Breast epithelium (tissue), 4 donors: ENCODE data around the gene BTBD6. TPM values are rescaled to one million over a fixed set of nuclear protein-coding genes. Genes with fewer than 3 reads are reported as not detected.
A peak's percentile ranks its signal among the peaks of the same experiment; 100 is the strongest.
"Not testable (repeated sequence)": the region's sequence is repeated elsewhere in the genome, so short reads cannot be mapped to it uniquely, and the experiment has no call there.

Source experiments
- DNase-seq, 2 donors: peaks; one replicate each; pipeline ENCODE4 v3.0.0-alpha.2; 2019; ENCODE audit warnings: low spot score in 2 of 2
- H3K27ac ChIP-seq, 2 donors: fragments of 200-600 bp; sonication (generic) in 1 of 2; one replicate each; pipeline ENCODE4 v1.5.1; 2016 to 2019; ENCODE audit warnings: mild to moderate bottlenecking in 1 of 2
- H3K27me3 ChIP-seq, 2 donors: fragments of 200-600 bp; sonication (generic) in 1 of 2; one replicate each; pipeline versions ENCODE4 v1.5.1 to v1.6.0; 2017 to 2019; ENCODE audit warnings: control low read depth in 1 of 2, mild to moderate bottlenecking in 1 of 2
- H3K36me3 ChIP-seq: fragments of 200-600 bp; one replicate; pipeline ENCODE4 v1.5.1; 2019
- H3K4me1 ChIP-seq, 2 donors: fragments of 200-600 bp; sonication (generic); one replicate each; pipeline ENCODE4 v1.5.1; 2016 to 2019; ENCODE audit warnings: control low read depth in 1 of 2
- H3K4me3 ChIP-seq, 3 donors: fragments of 200-600 bp; sonication (generic); 1 replicate in 2 of 3; 2 replicates in 1 of 3; pipeline ENCODE4 v1.5.1; 2016 to 2019; ENCODE audit warnings: mild to moderate bottlenecking in 3 of 3, moderate library complexity in 2 of 3
- H3K9me3 ChIP-seq, 2 donors: fragments of 200-600 bp; sonication (generic) in 1 of 2; one replicate each; pipeline ENCODE4 v1.5.1; 2016 to 2019; ENCODE audit warnings: control low read depth in 1 of 2
- POLR2A ChIP-seq: fragments of 450-650 bp; IDR thresholded peaks from one replicate; pipeline ENCODE4 v1.6.1; 2016; ENCODE audit warnings: antibody characterized with exemption, mild to moderate bottlenecking, moderate library complexity
- POLR2AphosphoS5 ChIP-seq, 3 donors: sonication (generic); formaldehyde crosslinking; IDR thresholded peaks; one replicate each; pipeline ENCODE4 v1.6.1; 2017; ENCODE audit warnings: antibody characterized with exemption in 3 of 3
- intact Hi-C: fragments of 100-400 bp; cut with DNase I; formaldehyde crosslinking; loops from one replicate; pipeline ENCODE4 v1.15.1; 2023; ENCODE audit warnings: low total_unique reads
- total RNA-seq, 3 donors: library from RNA; depleted of rRNA; stranded (reverse); fragments of >200 nt; gene quantifications; one replicate each; pipeline ENCODE4 v1.1.0, GENCODE V29; 2016
- TF ChIP-seq, protein P1 (sequence below), 3 donors: fragments of 450-650 bp; IDR thresholded peaks; one replicate each; pipeline ENCODE4 v1.5.1; 2016 to 2017; ENCODE audit warnings: antibody characterized with exemption in 3 of 3, mild to moderate bottlenecking in 3 of 3, moderate library complexity in 3 of 3

BTBD6 gene
- total RNA-seq, 3 donors from 2014 or later: 37.0 to 86.1 (median 41.0) TPM

DNA sequence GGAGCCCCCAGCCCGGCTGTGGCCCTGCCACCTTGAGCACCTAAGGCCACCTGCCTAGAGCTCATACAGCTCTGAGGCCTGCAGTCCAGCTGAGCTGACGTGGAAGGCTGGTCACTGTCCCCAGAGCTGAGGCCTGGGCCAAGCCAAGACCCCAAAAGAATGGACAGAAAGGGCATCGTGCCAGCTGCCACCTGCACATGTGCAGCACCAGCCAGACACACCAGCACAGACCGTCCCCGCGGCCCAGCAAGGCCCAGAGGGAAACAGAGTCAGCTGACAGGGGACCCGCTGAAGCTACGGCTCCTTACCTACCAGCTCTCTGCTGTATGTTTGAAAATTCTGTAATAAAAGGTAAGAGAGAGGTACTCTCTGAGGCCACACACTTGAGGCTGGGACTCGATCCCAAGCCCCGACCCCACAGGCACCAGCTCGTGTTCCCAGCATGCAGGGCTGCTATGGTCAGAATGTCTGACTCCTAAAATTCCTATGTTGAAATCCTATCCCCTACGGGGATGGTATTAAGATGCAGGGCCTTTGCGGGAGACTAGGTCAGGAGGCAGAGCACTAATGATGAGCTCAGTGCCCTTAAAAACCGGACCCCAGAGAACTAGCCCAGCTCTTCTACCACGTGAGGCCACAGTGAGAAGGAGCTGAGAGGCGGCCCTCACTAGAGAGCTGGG is 27.1 kb downstream of the BTBD6 start:
- peak overlapping the region; percentile 29 to 76 for H3K27ac ChIP-seq
- no peaks in the 10 kb centered on the region for H3K36me3 ChIP-seq
- no peak overlapping the region for H3K4me3 ChIP-seq
- DNase-seq: no peak
- intact Hi-C loops: no loop called here
- TF ChIP-seq, protein P1, sequence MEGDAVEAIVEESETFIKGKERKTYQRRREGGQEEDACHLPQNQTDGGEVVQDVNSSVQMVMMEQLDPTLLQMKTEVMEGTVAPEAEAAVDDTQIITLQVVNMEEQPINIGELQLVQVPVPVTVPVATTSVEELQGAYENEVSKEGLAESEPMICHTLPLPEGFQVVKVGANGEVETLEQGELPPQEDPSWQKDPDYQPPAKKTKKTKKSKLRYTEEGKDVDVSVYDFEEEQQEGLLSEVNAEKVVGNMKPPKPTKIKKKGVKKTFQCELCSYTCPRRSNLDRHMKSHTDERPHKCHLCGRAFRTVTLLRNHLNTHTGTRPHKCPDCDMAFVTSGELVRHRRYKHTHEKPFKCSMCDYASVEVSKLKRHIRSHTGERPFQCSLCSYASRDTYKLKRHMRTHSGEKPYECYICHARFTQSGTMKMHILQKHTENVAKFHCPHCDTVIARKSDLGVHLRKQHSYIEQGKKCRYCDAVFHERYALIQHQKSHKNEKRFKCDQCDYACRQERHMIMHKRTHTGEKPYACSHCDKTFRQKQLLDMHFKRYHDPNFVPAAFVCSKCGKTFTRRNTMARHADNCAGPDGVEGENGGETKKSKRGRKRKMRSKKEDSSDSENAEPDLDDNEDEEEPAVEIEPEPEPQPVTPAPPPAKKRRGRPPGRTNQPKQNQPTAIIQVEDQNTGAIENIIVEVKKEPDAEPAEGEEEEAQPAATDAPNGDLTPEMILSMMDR (IDR thresholded peaks at IDR 0.05): no peak
- no peak for TF ChIP-seq POLR2AphosphoS5 (IDR thresholded peaks at IDR 0.05)
- TF ChIP-seq POLR2A: no peak
- H3K4me1 ChIP-seq: no peaks in the 10 kb centered on the region
- H3K27me3 ChIP-seq: no peaks in the 10 kb centered on the region
- no peaks in the 10 kb centered on the region for H3K9me3 ChIP-seq

DNA sequence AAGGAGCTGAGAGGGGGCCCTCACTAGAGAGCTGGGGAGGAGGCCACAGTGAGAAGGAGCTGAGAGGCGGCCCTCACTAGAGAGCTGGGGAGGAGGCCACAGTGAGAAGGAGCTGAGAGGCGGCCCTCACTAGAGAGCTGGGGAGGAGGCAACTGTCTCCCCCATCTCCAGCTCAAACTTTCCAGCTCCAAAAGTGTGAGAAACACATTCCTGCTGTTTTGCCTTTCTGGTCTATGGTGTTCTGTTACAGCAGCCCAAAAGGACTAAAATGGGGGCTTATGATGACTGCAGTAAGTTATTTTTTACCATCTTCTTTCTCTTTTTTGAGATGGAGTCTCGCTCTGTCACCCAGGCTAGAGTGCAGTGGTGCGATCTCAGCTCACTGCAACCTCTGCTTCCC is 29.1 kb downstream of the BTBD6 start:
- H3K36me3 ChIP-seq, H3K9me3 ChIP-seq, H3K27me3 ChIP-seq, H3K4me1 ChIP-seq, H3K4me3 ChIP-seq, intact Hi-C loops, DNase-seq: not testable (repeated sequence)
- H3K27ac ChIP-seq: peak overlapping the region in 1 of 2 donors; percentile 25

DNA sequence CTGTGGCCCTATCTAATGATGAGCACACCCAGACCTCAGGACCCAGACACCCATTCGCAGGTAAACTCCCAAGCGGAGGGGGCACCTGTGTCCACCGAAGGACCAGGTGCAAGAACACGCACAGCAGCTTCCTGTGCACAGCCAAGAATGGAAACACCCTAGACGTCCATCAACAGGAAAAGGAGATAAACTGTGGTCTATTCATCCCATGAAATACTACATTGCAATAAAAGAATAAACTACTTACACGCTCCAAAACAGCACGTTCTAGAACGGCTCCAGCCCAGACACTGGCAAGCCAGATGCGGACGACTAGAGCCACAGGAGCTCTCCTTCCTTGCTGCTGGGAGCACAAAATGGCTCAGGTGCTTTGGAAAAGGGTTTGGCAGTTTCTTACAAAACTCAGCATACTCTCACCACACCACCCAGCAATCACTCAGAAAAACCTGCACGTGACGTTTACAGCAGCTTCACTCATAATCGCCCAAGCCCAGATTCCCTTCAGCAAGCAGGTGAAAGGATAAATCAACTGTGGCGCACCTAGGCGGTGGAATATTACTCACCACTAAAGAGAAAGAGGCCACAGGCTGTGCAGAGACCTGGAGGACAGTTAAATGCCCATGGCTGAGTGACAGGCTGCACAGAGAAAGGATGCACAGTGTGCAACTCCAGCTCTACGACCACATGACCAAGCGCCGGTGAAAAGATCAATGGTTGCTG is 31.5 kb downstream of the BTBD6 start:
- Histone ChIP-seq H3K4me1 (no peaks in the 10 kb centered on the region), H3K27me3 (no peaks in the 10 kb centered on the region), H3K36me3 (no peaks in the 10 kb centered on the region), H3K4me3 (no peak overlapping the region), H3K9me3 (no peaks in the 10 kb centered on the region), H3K27ac (no peak overlapping the region)
- intact Hi-C loops: no loop called here
- DNase-seq: no peak
- TF ChIP-seq POLR2A: no peak
- TF ChIP-seq POLR2AphosphoS5 (IDR thresholded peaks at IDR 0.05): no peak
- TF ChIP-seq, protein P1 (IDR thresholded peaks at IDR 0.05): no peak

DNA sequence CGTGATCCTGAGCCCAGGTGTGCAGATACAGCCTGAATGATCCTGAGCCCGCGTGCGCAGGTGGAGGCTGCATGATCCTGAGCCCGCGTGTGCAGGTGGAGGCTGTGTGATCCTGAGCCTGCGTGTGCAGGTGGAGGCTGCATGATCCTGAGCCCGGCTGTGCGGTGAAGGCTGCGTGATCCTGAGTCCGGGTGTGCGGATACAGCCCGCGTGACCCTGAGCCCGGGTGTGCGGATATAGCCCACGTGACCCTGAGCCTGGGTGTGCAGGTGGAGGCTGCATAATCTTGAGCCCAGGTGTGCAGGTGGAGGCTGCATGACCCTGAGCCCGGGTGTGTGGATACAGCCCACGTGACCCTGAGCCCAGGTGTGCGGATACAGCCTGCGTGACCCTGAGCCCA is 32.2 kb downstream of the BTBD6 start:
- Histone ChIP-seq H3K4me3 (no peak overlapping the region), H3K36me3 (no peaks in the 10 kb centered on the region), H3K27ac (no peak overlapping the region), H3K9me3 (no peaks in the 10 kb centered on the region), H3K27me3 (no peaks in the 10 kb centered on the region), H3K4me1 (no peaks in the 10 kb centered on the region)
- intact Hi-C loops: no loop called here
- DNase-seq: no peak
- TF ChIP-seq POLR2AphosphoS5 (IDR thresholded peaks at IDR 0.05) (no peak), POLR2A (no peak)
- TF ChIP-seq, protein P1 (IDR thresholded peaks at IDR 0.05): no peak

DNA sequence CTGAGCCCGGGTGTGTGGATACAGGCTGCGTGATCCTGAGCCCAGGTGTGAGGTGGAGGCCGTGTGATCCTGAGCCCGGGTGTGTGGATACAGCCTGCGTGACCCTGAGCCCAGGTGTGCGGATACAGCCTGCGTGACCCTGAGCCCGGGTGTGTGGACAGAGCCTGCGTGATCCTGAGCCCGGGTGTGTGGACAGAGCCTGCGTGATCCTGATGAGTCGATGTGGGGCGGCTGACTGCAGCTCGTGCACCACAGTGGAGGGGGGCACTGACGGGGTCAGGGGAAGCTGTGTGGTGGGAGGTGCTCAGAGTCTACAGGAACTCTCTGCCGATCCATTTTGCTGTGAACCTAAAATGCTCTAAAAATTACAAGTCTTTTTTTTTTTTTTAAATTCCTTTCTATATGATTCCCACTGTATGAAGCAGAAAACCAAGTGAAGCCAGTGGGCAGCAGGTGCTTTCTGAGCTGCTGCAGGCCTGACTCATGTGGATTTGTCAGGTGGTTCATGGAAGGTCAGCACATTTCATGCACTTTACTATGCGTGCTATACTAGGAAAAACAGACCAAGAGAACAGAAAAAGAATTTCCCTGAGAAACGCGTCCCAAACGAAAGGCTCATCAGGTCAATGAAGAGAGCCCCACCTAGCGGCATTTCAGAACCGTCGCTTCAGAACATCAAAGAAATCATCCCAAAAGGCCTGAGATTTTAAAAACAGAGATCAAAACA is 33.2 kb downstream of the BTBD6 start:
- no peaks in the 10 kb centered on the region for H3K36me3 ChIP-seq
- H3K9me3 ChIP-seq: no peaks in the 10 kb centered on the region
- H3K27ac ChIP-seq: no peak overlapping the region
- TF ChIP-seq, protein P1 (IDR thresholded peaks at IDR 0.05): peak in 2 of 3 donors; percentile 37 to 46
- TF ChIP-seq POLR2AphosphoS5 (IDR thresholded peaks at IDR 0.05): no peak
- H3K27me3 ChIP-seq: no peaks in the 10 kb centered on the region
- no peak for DNase-seq
- intact Hi-C loops: no loop called here
- H3K4me1 ChIP-seq: no peaks in the 10 kb centered on the region
- H3K4me3 ChIP-seq: no peak overlapping the region
